Gastroesophageal sphincter (tissue), 4 donors: ENCODE results near the gene GPR27. TPM values are rescaled to one million over a fixed set of nuclear protein-coding genes. Genes with fewer than 3 reads are reported as not detected.

Experiments used
- ATAC-seq: fragments of 150-250 bp; one replicate; pipeline ENCODE4 v1.9.1; 2016; ENCODE audit warnings: mild to moderate bottlenecking, moderate library complexity
- H3K27ac ChIP-seq, 4 donors: fragments of 200-600 bp; sonication (generic) in 3 of 4; 1 replicate in 3 of 4; 2 replicates in 1 of 4; pipeline ENCODE4 v1.5.1; 2016 to 2019
- H3K27me3 ChIP-seq: fragments of 200-600 bp; sonication (generic); one replicate; pipeline ENCODE4 v1.5.1; 2019
- H3K36me3 ChIP-seq, 2 donors: fragments of 200-600 bp; sonication (generic); one replicate each; pipeline ENCODE4 v1.5.1; 2019; ENCODE audit warnings: control low read depth in 1 of 2
- H3K4me1 ChIP-seq, 3 donors: fragments of 200-600 bp; sonication (generic); 1 replicate in 2 of 3; 2 replicates in 1 of 3; pipeline ENCODE4 v1.5.1; 2016 to 2019; ENCODE audit warnings: control low read depth in 2 of 3
- H3K4me3 ChIP-seq, 2 donors: fragments of 200-600 bp; sonication (generic); one replicate each; pipeline ENCODE4 v1.5.1; 2019; ENCODE audit warnings: mild to moderate bottlenecking in 1 of 2, moderate library complexity in 1 of 2
- H3K9me3 ChIP-seq, 3 donors: fragments of 200-600 bp; sonication (generic); one replicate each; pipeline ENCODE4 v1.5.1; 2017 to 2019; ENCODE audit warnings: control low read depth in 2 of 3
- CTCF ChIP-seq, 4 experiments: fragments of 200-600 bp in 2 of 4; fragments of 450-650 bp in 2 of 4; sonication (generic) in 1 of 4; IDR thresholded peaks; one replicate each; pipeline ENCODE4 v1.5.1; 2017 to 2019; ENCODE audit warnings: antibody characterized with exemption in 4 of 4, mild to moderate bottlenecking in 2 of 4, moderate library complexity in 2 of 4
- EP300 ChIP-seq: sonication (generic); formaldehyde crosslinking; IDR thresholded peaks from one replicate; pipeline ENCODE4 v1.6.1; 2017; ENCODE audit warnings: antibody characterized with exemption, mild to moderate bottlenecking
- POLR2A ChIP-seq, 2 donors: fragments of 450-650 bp; IDR thresholded peaks; one replicate each; pipeline ENCODE4 v1.6.1; 2017; ENCODE audit warnings: antibody characterized with exemption in 2 of 2, mild to moderate bottlenecking in 2 of 2, moderate library complexity in 1 of 2
- POLR2AphosphoS5 ChIP-seq: sonication (generic); formaldehyde crosslinking; IDR thresholded peaks from one replicate; pipeline ENCODE4 v1.6.1; 2017; ENCODE audit warnings: antibody characterized with exemption
- WGBS, 2 donors: methylation state at CpG; one replicate each; pipeline ENCODE4 v1.1.5; 2018; ENCODE audit warnings: low coverage in 1 of 2; 5-methylcytosine and 5-hydroxymethylcytosine counted together
- total RNA-seq, 4 donors: library from RNA; depleted of rRNA; stranded (reverse); fragments of >200 nt; gene quantifications; one replicate each; pipeline ENCODE4 v1.1.0, GENCODE V29; 2016

GPR27 gene
- total RNA-seq, 4 donors from 2014 or later, result 1.7 to 2.8 (median 2.0) TPM

- WGBS, 2 donors, result 89% methylated on average over 3 of the region's 3 CpGs; no CpG with 5 or more reads in 1 of the 2 donors
- Histone ChIP-seq H3K4me1 (no peaks in the 10 kb centered on the region), H3K27me3 (peaks cover 27% of the 10 kb centered on the region), H3K36me3 (no peaks in the 10 kb centered on the region), H3K9me3 (no peaks in the 10 kb centered on the region), H3K27ac (no peak overlapping the region), H3K4me3 (no peak overlapping the region)
- TF ChIP-seq POLR2AphosphoS5 (no peak), POLR2A (IDR thresholded peaks at IDR 0.05) (no peak), CTCF (IDR thresholded peaks at IDR 0.05) (no peak), EP300 (no peak)
- ATAC-seq, result no peak
Measured at GRCh38 chr3:71805199-71805598, 51.5 kb downstream of the GPR27 start.

DNA sequence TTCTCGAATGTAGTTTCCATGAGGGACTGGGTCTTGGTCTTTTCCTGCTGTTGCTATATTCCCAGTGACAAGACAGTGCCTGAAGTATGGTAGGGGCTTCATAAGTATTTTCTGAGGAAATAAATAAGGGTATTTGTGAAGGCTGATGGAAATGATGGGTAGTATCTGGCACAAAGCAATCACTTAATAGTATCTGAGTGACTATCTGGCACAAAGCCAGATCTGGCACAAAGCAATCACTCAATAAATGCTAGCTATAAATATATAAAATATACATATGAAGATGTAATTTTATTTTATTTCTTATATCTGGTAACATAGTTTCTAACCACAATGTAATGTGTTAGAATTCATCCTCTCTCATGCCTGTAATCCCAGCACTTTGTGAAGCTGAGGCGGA, 52.0 kb downstream of the GPR27 start:
- Histone ChIP-seq H3K4me3 (no peak overlapping the region), H3K27me3 (peaks cover 22% of the 10 kb centered on the region), H3K36me3 (no peaks in the 10 kb centered on the region), H3K9me3 (no peaks in the 10 kb centered on the region), H3K4me1 (no peaks in the 10 kb centered on the region), H3K27ac (no peak overlapping the region)
- TF ChIP-seq POLR2A (IDR thresholded peaks at IDR 0.05), result no peak
- TF ChIP-seq EP300, result no peak
- TF ChIP-seq CTCF (IDR thresholded peaks at IDR 0.05), result no peak
- TF ChIP-seq POLR2AphosphoS5, result no peak
- 93 to 100% methylated on average over 2 of the region's 2 CpGs for WGBS, 2 donors
- no peak for ATAC-seq

Other genes with a start within 250 kb of the GPR27 start
- gene FOXP1, start 170.1 kb upstream of the GPR27 start, total RNA-seq, result 100 to 1,000 TPM; 169 to 300 (median 202) TPM
- 10 to 100 TPM; 28.8 to 55.8 (median 41.6) TPM for gene EIF4E3, start 28.5 kb upstream of the GPR27 start, total RNA-seq
- 1 to 10 TPM in 2 of 4 donors, not detected in 2; 1.1 to 1.3 TPM for gene PROK2, start 31.3 kb downstream of the GPR27 start, total RNA-seq